22Rv1 (cell line): ENCODE measurements around the gene ZNF837.

Source experiments
- ZFX ChIP-seq: fragments of 450-650 bp; IDR thresholded peaks from 2 replicates; pipeline ENCODE4 v1.6.1; 2017; ENCODE audit warnings: antibody characterized with exemption, borderline replicate concordance
- TF ChIP-seq, protein P1 (sequence below): fragments of 450-650 bp; IDR thresholded peaks from 2 replicates; pipeline ENCODE4 v1.5.1; 2017; ENCODE audit warnings: mild to moderate bottlenecking

DNA sequence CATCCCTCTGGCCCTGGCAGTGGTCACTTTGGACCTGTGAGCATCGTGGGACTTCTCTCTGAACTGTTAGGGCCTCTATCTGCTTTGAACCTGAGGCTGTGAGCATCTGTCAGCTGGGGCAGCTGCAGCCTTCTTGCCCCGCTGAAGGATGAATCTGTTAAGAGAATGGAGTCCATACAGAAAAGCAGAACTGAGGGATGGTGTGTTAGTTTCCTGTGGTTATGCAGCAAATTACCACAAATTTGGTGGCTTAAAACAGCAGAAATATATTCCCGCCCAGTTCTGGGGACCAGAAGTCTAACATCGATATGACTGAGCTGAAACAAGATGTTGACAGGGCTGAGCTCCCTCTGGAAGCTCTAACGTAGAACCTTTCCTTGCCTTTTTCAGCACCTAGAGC is 16.7 kb downstream of the ZNF837 start:
- TF ChIP-seq, protein P1, sequence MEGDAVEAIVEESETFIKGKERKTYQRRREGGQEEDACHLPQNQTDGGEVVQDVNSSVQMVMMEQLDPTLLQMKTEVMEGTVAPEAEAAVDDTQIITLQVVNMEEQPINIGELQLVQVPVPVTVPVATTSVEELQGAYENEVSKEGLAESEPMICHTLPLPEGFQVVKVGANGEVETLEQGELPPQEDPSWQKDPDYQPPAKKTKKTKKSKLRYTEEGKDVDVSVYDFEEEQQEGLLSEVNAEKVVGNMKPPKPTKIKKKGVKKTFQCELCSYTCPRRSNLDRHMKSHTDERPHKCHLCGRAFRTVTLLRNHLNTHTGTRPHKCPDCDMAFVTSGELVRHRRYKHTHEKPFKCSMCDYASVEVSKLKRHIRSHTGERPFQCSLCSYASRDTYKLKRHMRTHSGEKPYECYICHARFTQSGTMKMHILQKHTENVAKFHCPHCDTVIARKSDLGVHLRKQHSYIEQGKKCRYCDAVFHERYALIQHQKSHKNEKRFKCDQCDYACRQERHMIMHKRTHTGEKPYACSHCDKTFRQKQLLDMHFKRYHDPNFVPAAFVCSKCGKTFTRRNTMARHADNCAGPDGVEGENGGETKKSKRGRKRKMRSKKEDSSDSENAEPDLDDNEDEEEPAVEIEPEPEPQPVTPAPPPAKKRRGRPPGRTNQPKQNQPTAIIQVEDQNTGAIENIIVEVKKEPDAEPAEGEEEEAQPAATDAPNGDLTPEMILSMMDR: no peak
- TF ChIP-seq ZFX: no peak
